Neuron (in vitro differentiated cells): ENCODE measurements around the gene FOXP1.

Source experiments
- H2AFZ ChIP-seq: one replicate; pipeline ENCODE4 v1.6.1; 2013; ENCODE audit warnings: low read depth, mild to moderate bottlenecking, inconsistent platforms, low read length, moderate library complexity
- H3K27me3 ChIP-seq: one replicate; pipeline ENCODE4 v1.6.1; 2013; ENCODE audit warnings: low read length; ENCODE audit not compliant: insufficient read depth
- H3K36me3 ChIP-seq: one replicate; pipeline ENCODE4 v1.6.1; 2013; ENCODE audit warnings: low read length; ENCODE audit not compliant: insufficient read depth
- H3K4me1 ChIP-seq: one replicate; pipeline ENCODE4 v1.6.1; 2013; ENCODE audit warnings: low read length; ENCODE audit not compliant: insufficient read depth
- H3K4me3 ChIP-seq: 2 replicates; pipeline ENCODE4 v1.5.1; 2013; ENCODE audit warnings: mild to moderate bottlenecking, low read length, moderate library complexity
- H3K9me3 ChIP-seq: one replicate; pipeline ENCODE4 v1.6.1; 2013; ENCODE audit warnings: low read length

The FOXP1 gene

DNA sequence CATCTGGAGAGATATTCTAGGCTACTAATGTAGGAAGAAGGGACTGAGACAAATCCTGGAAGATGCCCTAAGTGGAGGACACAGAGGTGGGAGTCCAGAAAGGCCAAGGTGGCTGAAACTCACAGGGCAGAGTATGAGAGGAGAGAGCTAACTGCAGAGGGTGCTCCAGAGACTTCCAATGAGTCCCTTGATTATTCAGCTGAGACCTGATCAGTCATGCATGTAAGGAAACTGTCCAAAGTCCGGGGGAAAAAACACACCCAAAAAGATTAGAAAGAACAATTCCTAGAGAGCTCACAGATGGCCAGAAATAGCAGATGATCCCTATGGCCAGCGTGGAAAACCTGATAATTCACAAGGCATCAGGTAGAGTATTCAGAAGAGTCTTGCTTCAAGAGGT is 18.7 kb upstream of the FOXP1 start:
- no peaks in the 10 kb centered on the region for H3K4me1 ChIP-seq
- no peaks in the 10 kb centered on the region for H3K9me3 ChIP-seq
- no peak overlapping the region for H2AFZ ChIP-seq
- H3K27me3 ChIP-seq = no peaks in the 10 kb centered on the region
- no peak overlapping the region for H3K4me3 ChIP-seq
- no peaks in the 10 kb centered on the region for H3K36me3 ChIP-seq

DNA sequence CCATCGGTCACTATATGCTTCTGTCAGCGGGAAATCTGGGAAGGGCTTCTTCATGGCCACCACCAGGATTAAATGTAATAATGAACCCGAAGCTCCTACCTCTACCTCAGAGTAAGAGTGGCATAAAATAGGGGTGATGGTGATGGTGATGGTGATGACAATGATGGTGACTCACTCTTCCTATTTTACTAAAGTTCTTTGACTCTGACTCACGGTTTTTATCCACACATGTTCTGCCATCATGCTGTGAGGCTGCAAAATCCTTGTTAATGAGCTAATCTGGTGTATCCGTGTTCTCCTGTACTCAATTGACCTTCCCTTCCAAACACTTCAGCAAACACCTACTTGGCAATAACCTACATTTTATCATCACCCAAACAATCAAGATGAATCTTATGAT is 18.3 kb upstream of the FOXP1 start:
- no peaks in the 10 kb centered on the region for H3K9me3 ChIP-seq
- no peak overlapping the region for H3K4me3 ChIP-seq
- no peaks in the 10 kb centered on the region for H3K4me1 ChIP-seq
- H2AFZ ChIP-seq = no peak overlapping the region
- no peaks in the 10 kb centered on the region for H3K27me3 ChIP-seq
- H3K36me3 ChIP-seq = no peaks in the 10 kb centered on the region

DNA sequence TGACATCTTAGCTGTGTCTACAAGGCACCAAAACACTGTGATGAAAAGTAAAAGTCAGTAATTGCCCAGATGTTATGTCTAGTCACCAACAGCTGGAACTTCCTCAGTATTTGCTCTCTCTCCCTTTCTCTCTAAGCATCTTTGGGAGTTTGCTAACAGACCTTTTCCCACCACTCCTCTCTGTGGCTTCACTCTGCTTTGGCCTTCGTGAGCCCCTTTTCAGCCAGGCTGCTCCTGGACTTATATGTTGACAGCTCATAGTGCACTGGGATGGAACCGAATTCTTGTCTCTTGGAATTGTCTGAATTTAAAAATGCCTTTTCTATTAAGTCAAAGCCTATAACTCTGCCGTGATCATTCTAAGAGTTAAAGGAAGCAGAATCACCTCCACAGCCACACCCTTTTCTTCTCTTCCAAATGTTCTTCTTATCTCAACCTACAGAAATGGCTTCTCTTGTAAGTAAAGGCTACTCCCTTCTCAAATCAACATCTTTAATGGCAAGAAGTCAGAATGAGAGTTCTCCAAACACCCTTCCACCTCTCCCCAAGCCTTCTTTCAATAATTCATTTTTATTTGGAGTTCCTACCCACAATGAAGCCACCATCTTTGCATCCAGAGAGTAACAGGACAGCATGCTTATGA is 17.2 kb upstream of the FOXP1 start:
- Histone ChIP-seq H3K36me3 (no peaks in the 10 kb centered on the region), H3K4me3 (no peak overlapping the region), H3K27me3 (no peaks in the 10 kb centered on the region), H3K9me3 (peaks cover 3% of the 10 kb centered on the region), H2AFZ (no peak overlapping the region), H3K4me1 (no peaks in the 10 kb centered on the region)

DNA sequence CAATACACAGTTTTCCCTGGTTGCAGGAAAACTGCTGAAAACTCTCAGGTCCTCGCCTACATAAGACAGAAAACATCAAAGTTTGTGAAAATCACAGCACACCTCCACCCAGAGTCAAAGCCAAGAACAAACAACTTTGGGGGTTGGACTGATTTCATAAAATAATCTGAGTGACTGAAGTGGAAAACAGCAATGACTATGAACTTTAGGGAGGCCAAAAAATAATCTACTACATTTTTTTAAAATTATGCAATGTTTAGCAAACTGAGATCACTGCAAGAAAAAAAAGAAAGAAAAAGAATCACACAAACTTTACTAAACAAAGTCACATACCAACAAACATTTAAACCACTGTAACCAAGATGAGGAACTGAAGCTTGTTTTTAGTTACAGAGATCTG is 15.9 kb upstream of the FOXP1 start:
- H2AFZ ChIP-seq = no peak overlapping the region
- no peaks in the 10 kb centered on the region for H3K36me3 ChIP-seq
- H3K4me3 ChIP-seq = no peak overlapping the region
- peaks cover 3% of the 10 kb centered on the region for H3K9me3 ChIP-seq
- H3K27me3 ChIP-seq = no peaks in the 10 kb centered on the region
- no peaks in the 10 kb centered on the region for H3K4me1 ChIP-seq

DNA sequence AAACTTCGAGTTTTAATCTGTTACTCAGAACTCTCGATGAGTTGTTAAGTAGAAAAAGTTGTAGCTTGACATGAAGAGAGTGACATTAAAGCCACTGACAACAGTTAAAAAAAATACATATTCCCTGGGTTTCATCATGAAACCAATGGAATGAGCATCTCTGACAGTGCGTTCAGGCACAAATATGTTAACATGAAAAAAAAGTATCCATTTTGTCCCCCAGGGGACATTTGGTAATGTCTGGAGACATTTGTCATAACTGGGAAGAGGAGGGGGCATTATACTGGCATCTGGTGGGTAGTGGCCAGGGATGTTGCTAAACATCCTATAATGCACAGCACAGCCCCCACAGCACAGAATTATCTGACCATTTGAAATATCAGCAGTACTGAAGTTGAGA is 14.8 kb upstream of the FOXP1 start:
- Histone ChIP-seq H3K9me3 (peaks cover 3% of the 10 kb centered on the region), H2AFZ (no peak overlapping the region), H3K4me1 (no peaks in the 10 kb centered on the region), H3K36me3 (no peaks in the 10 kb centered on the region), H3K4me3 (no peak overlapping the region), H3K27me3 (no peaks in the 10 kb centered on the region)

DNA sequence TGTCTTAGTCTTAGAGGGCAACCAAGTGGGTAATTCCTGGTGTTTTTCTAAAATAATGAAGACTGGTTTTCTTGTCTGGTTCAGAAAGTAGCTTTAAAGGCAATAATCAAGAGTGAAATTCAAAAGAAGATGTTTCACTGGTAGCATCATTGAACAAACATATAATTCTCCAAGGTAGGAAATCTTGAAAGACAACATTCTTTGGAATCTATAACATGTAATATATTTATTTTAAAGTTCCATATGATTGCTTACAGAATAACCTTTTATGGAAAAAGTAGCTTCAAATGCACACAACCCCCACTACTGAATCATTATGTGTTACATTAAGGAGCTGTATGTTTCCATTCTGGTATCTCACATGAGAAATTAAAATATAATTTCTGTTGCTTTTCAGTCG is 13.8 kb upstream of the FOXP1 start:
- no peaks in the 10 kb centered on the region for H3K4me1 ChIP-seq
- H3K4me3 ChIP-seq = no peak overlapping the region
- H2AFZ ChIP-seq = no peak overlapping the region

DNA sequence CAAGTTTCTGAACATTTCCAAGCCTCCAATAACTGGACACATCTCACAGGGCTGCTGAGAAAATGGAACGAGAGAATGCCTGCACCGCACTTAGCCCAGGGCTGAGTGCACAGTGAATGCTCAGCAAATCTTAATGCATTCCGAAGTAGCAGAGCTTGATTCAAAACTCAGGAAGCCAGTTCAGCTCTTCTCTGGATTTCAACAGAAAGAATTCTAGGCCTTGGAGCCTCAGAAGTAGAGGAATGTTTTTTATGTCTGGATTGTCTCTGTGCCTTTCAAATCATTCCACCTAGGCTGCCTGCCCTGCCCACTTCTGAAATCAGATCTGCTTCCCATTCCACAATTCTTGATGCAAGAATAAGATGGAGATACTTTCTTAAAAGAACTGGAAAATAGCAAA is 9.6 kb upstream of the FOXP1 start:
- H3K9me3 ChIP-seq = peaks cover 3% of the 10 kb centered on the region
- H2AFZ ChIP-seq = no peak overlapping the region
- no peaks in the 10 kb centered on the region for H3K4me1 ChIP-seq

More for the DNA sequence above, 13.8 kb upstream of the FOXP1 start:
- Histone ChIP-seq H3K27me3 (no peaks in the 10 kb centered on the region), H3K36me3 (no peaks in the 10 kb centered on the region), H3K9me3 (peaks cover 3% of the 10 kb centered on the region)

DNA sequence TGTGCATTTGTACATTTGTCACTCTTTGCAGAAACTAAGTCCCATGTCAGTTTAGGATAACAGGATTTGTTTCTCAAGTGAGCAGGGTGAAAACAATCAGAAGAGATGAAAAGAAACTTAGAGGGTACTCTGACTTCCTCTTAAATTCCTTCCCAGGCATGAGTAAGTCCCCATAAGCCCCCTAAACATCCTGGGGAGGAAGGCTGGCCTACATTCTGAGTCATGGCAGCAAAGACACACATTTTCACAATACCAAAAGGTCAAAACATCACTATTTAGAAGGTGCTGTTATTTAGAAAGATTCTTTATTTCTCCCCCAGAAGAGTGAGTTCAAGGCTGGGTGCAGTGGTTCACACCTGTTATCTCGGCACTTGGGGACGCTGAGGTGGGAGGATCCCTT is 7.6 kb upstream of the FOXP1 start:
- no peak overlapping the region for H2AFZ ChIP-seq

More for the DNA sequence above, 9.6 kb upstream of the FOXP1 start:
- H3K27me3 ChIP-seq = no peaks in the 10 kb centered on the region
- H3K36me3 ChIP-seq = no peaks in the 10 kb centered on the region
- H3K4me3 ChIP-seq = no peak overlapping the region

DNA sequence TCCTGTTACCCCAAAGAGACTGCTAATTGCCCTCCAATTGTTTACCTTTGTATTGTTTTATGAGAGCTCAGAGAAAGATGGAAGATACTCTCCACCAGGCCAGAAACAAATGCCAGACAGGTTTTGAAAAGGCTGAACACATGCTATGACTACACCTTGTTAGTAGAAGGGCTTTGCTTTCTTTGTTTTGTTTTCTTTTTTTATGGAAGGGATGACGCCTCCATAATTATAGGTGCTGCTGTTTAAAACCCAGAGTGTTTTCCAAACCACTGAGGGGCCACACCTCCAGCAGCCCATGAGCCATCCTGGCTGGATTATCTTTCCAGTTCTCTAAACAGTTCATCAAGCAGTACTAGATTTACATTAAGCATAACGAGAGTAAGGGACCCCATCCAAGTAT is 5.6 kb upstream of the FOXP1 start:
- peaks cover 12% of the 10 kb centered on the region for H3K4me1 ChIP-seq
- H3K9me3 ChIP-seq = no peaks in the 10 kb centered on the region
- no peak overlapping the region for H2AFZ ChIP-seq

More for the DNA sequence above, 7.6 kb upstream of the FOXP1 start:
- Histone ChIP-seq H3K4me3 (no peak overlapping the region), H3K36me3 (no peaks in the 10 kb centered on the region), H3K4me1 (no peaks in the 10 kb centered on the region), H3K9me3 (no peaks in the 10 kb centered on the region), H3K27me3 (no peaks in the 10 kb centered on the region)

DNA sequence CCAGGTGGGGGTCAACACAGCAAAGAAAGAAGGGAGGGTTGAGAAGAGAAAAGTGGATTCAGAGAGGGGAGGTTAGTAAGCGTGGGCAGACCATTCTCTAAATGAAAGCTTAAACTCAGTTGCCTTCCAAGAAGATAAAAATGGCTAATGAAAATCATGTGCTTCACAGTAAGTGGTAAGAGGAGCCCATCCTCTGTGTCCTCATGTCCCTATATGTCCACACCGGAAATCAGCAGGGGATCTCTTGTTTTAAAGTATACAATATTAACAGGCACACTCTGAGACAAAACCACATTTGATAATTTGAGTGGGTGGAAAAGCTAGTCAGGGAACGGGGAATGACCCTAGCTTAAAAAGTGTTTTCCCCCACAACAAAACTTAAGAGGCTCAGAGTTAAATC is 4.4 kb upstream of the FOXP1 start:
- H3K36me3 ChIP-seq = no peaks in the 10 kb centered on the region
- peaks cover 12% of the 10 kb centered on the region for H3K4me1 ChIP-seq
- no peaks in the 10 kb centered on the region for H3K9me3 ChIP-seq
- H3K27me3 ChIP-seq = no peaks in the 10 kb centered on the region
- H2AFZ ChIP-seq = no peak overlapping the region
- H3K4me3 ChIP-seq = no peak overlapping the region

More for the DNA sequence above, 5.6 kb upstream of the FOXP1 start:
- no peaks in the 10 kb centered on the region for H3K36me3 ChIP-seq
- H3K27me3 ChIP-seq = no peaks in the 10 kb centered on the region
- H3K4me3 ChIP-seq = no peak overlapping the region

DNA sequence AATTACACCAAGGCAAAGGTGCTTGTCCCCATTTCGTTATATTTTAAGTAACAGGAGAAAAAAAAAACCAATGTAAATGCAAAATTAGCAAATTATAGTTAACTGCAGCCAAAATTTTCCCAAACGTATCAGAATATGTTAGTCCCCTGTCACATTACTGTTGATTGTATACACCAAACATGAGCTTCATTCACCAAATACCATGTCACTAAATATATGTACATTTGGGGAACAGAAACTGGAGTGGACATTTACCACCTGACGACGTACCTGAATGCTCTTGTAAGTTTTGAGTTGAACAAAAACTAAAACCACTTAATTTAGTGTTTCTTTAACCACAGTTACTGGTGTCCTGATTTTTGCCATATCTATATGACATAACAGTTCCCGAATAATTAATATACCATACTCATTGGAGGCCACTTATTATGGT is 3.3 kb upstream of the FOXP1 start:
- Histone ChIP-seq H3K4me3 (no peak overlapping the region), H3K4me1 (peaks cover 12% of the 10 kb centered on the region), H3K36me3 (no peaks in the 10 kb centered on the region), H3K9me3 (no peaks in the 10 kb centered on the region), H2AFZ (no peak overlapping the region), H3K27me3 (no peaks in the 10 kb centered on the region)

DNA sequence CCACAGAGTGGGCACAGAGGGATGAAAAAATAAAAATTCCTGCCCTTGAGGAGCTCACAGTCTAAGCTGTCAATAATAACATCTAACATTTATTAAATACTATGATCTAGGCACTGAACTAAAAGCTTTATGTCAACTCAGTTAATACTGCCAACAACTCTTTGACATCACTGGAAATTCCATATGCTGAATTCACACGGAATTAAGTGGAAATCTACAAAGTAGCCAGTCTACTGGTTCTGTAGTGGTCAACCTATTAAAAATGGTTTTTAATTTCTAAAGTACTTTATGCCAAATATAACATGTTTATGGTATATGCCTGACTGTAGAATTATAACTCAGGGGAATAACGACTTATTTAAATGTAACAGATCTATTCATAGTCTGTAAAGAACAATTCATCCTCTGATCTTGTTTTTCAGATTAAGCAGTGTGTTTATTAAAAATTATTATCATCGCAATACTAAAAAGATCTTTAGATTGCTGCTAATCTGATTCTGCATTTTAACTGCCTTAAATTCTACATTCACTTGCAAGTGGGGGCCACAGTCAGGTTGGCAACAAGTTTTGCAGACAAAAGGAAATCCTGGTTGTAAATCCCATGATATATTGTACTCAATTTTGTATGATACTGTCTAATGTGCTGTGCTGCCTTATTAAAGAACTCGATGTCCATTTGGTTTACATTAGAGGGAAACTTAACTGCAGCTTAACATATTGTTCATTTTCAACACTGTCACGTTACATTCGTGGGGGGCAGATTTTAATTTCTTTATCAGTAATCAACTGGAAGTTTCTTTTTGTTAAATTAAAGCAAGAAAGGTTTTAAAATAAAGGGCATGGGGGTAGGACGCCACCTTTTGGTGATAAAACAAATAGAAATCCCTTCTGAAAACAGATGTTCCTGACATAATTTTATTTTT is 2.6 kb upstream of the FOXP1 start:
- Histone ChIP-seq H3K4me1 (peaks cover 12% of the 10 kb centered on the region), H3K4me3 (no peak overlapping the region), H3K9me3 (no peaks in the 10 kb centered on the region)

DNA sequence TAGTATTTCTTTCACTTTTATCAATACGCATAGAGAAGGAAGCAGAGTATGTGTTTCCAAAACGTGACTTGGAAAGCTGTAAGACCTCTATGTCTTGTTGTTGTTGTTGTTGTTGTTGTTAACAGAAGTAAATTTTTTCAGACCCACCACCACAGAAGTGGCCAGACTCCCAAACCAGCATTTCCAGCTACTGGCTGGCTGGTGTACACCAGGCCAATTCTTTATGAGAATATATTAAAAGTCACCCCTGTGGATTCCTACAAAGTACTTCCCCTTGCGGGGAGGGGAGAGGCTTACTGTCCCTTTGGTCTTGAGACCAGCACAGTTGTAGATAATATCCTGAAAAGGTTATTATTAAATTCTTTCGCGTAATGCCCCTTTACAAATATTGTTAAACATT is 1.6 kb upstream of the FOXP1 start:
- Histone ChIP-seq H2AFZ (peak overlapping the region; percentile 63), H3K36me3 (no peaks in the 10 kb centered on the region), H3K27me3 (no peaks in the 10 kb centered on the region), H3K4me1 (peaks cover 22% of the 10 kb centered on the region), H3K4me3 (peak overlapping the region; percentile 81), H3K9me3 (no peaks in the 10 kb centered on the region)

More for the DNA sequence above, 2.6 kb upstream of the FOXP1 start:
- Histone ChIP-seq H3K36me3 (no peaks in the 10 kb centered on the region), H2AFZ (no peak overlapping the region), H3K27me3 (no peaks in the 10 kb centered on the region)
